B cell (primary cell): ENCODE data around the gene CHST15. TPM values are rescaled to one million over a fixed set of nuclear protein-coding genes. Genes with fewer than 3 reads are reported as not detected.

Source experiments
- ATAC-seq: fragments of 200-7000 bp; cut with Tn5 transposase; one replicate; pipeline ENCODE4 v1.10.0; 2021; ENCODE audit warnings: low read depth, mild to moderate bottlenecking, moderate number of reproducible peaks, moderate library complexity
- CTCF ChIA-PET: fragments of 350-600 bp; sonication (Branson Sonifier 250); formaldehyde crosslinking; loops from one replicate; lab custom pipeline; 2021; ENCODE audit warnings: antibody characterized with exemption, inconsistent platforms; lab: Charles Lee
- POLR2A ChIA-PET: fragments of 350-600 bp; sonication (Branson Sonifier 250); formaldehyde crosslinking; loops from one replicate; lab custom pipeline; 2021; ENCODE audit warnings: antibody characterized with exemption; lab: Charles Lee
- DNase-seq: peaks from one replicate; pipeline ENCODE4 v3.0.0; 2013
- H2AFZ ChIP-seq: 2 replicates; pipeline ENCODE4 v1.6.1; 2012; ENCODE audit warnings: mild to moderate bottlenecking, low read depth, low read length; ENCODE audit not compliant: insufficient read depth, poor library complexity, severe bottlenecking
- H3K27ac ChIP-seq, 2 donors: 1 replicate in 1 of 2; 2 replicates in 1 of 2; pipeline ENCODE4 v1.5.1; 2012 to 2013; ENCODE audit warnings: low read length in 2 of 2, mild to moderate bottlenecking in 2 of 2, moderate library complexity in 1 of 2
- H3K27me3 ChIP-seq, 4 experiments: fragments of 200-600 bp in 1 of 4; sonication (generic) in 1 of 4; replicated peaks in 1 of 4; 1 replicate in 2 of 4; 2 replicates in 2 of 4; pipeline versions ENCODE4 v1.6.1 to v1.7.0; 2013 to 2016; ENCODE audit warnings: low read length in 3 of 4, mild to moderate bottlenecking in 2 of 4, mixed read lengths in 1 of 4, moderate library complexity in 1 of 4; ENCODE audit not compliant: insufficient read depth in 4 of 4, control insufficient read depth in 3 of 4; ENCODE audit errors: control extremely low read depth in 1 of 4
- H3K36me3 ChIP-seq, 2 experiments: replicated peaks in 1 of 2; 1 replicate in 1 of 2; 2 replicates in 1 of 2; pipeline versions ENCODE4 v1.6.1 to v1.7.1; 2013; ENCODE audit warnings: low read length in 1 of 2; ENCODE audit not compliant: insufficient read depth in 2 of 2, control insufficient read depth in 1 of 2; ENCODE audit errors: control extremely low read depth in 1 of 2, extremely low read depth in 1 of 2
- H3K4me1 ChIP-seq, 2 donors: fragments of 200-600 bp in 1 of 2; sonication (generic) in 1 of 2; 1 replicate in 1 of 2; 2 replicates in 1 of 2; pipeline versions ENCODE4 v1.5.1 to v1.6.1; 2013 to 2017; ENCODE audit warnings: low read length in 2 of 2; ENCODE audit not compliant: control insufficient read depth in 2 of 2, insufficient read depth in 2 of 2
- H3K4me2 ChIP-seq: replicated peaks from 2 replicates; pipeline ENCODE3; 2012; ENCODE audit warnings: mild to moderate bottlenecking, low read depth, low read length; ENCODE audit not compliant: poor library complexity, severe bottlenecking
- H3K4me3 ChIP-seq, 5 experiments: fragments of 200-600 bp in 1 of 5; sonication (generic) in 1 of 5; 1 replicate in 3 of 5; 2 replicates in 2 of 5; pipeline versions ENCODE4 v1.5.1 to v1.7.0; 2011 to 2016; ENCODE audit warnings: low read length in 4 of 5, mild to moderate bottlenecking in 4 of 5, low read depth in 2 of 5, control low read depth in 1 of 5, moderate library complexity in 1 of 5; ENCODE audit not compliant: insufficient read depth in 1 of 5; ENCODE audit errors: control extremely low read depth in 1 of 5, extremely low read depth in 1 of 5
- H3K79me2 ChIP-seq: fragments of 200-600 bp; sonication (generic); one replicate; pipeline ENCODE4 v1.6.0; 2016; ENCODE audit warnings: low read length; ENCODE audit not compliant: control insufficient read depth, insufficient read depth
- H3K9ac ChIP-seq: fragments of 200-600 bp; sonication (generic); 2 replicates; pipeline ENCODE4 v1.6.1; 2017; ENCODE audit warnings: mild to moderate bottlenecking, low read length, moderate library complexity
- H3K9me3 ChIP-seq, 3 donors: one replicate each; pipeline versions ENCODE4 v1.6.1 to v1.7.1; 2013; ENCODE audit warnings: low read length in 2 of 3; ENCODE audit not compliant: control insufficient read depth in 2 of 3, insufficient read depth in 1 of 3; ENCODE audit errors: control extremely low read depth in 1 of 3
- H4K20me1 ChIP-seq: 2 replicates; pipeline ENCODE4 v1.6.0; 2012; ENCODE audit warnings: mild to moderate bottlenecking, low read length; ENCODE audit not compliant: insufficient read depth, control insufficient read depth, poor library complexity, severe bottlenecking
- H3K27ac Mint-ChIP-seq: one replicate; pipeline ENCODE4 v1.8.0; 2021; ENCODE audit warnings: mixed read lengths
- H3K27me3 Mint-ChIP-seq: one replicate; pipeline ENCODE4 v1.8.0; 2021; ENCODE audit warnings: mixed read lengths
- H3K4me1 Mint-ChIP-seq: one replicate; pipeline ENCODE4 v1.8.0; 2021; ENCODE audit warnings: mixed read lengths
- H3K4me3 Mint-ChIP-seq: one replicate; pipeline ENCODE4 v1.8.0; 2021; ENCODE audit warnings: mixed read lengths
- H3K9me3 Mint-ChIP-seq: one replicate; pipeline ENCODE4 v1.8.0; 2022; ENCODE audit warnings: mixed read lengths; ENCODE audit not compliant: insufficient read depth
- CTCF ChIP-seq: fragments of 200-600 bp; IDR thresholded peaks from one replicate; pipeline ENCODE4 v1.8.0; 2022; ENCODE audit warnings: antibody characterized with exemption, mild to moderate bottlenecking
- EZH2 ChIP-seq: IDR thresholded peaks from 2 replicates; pipeline ENCODE4 v1.6.1; 2012; ENCODE audit warnings: borderline replicate concordance, low read depth, mild to moderate bottlenecking, moderate library complexity, low read length; ENCODE audit not compliant: insufficient read depth, poor library complexity, severe bottlenecking
- WGBS: methylation state at CpG from one replicate; pipeline ENCODE4 v1.1.5; 2013; ENCODE audit warnings: missing lambda C conversion rate; ENCODE audit not compliant: insufficient coverage; 5-methylcytosine and 5-hydroxymethylcytosine counted together
- intact Hi-C: fragments of 100-400 bp; cut with micrococcal nuclease; formaldehyde crosslinking; loops from one replicate; pipeline ENCODE4 v1.10.0; 2022
- polyA plus RNA-seq: library from polyadenylated mRNA; depleted of rRNA; stranded (reverse); fragments of >200 nt; gene quantifications from 2 replicates; pipeline ENCODE4 v1.2.3, GENCODE V29; 2012
- total RNA-seq, 2 donors: library from RNA; stranded (reverse); fragments of 120-200 nt in 1 of 2; gene quantifications; 1 replicate in 1 of 2; 2 replicates in 1 of 2; pipeline versions ENCODE4 v1.2.3 to v1.2.4, GENCODE V29; 2013 to 2022

Gene CHST15
- total and polyA plus RNA-seq, 2 donors (not counting 1 experiment from before 2014, with no cell fraction given): 17.9 to 75.4 TPM

GRCh38 chr10:124128811-124129145 lies 35.4 kb upstream of the CHST15 start:
- Histone ChIP-seq H3K4me3 (no peak overlapping the region), H3K9me3 (no peaks in the 10 kb centered on the region), H3K27ac (no peak overlapping the region), H3K9ac (no peak overlapping the region), H3K4me2 (no peak overlapping the region), H3K4me1 (peaks cover 18 to 33% of the 10 kb centered on the region in 2 donors), H3K27me3 (no peaks in the 10 kb centered on the region), H3K36me3 (no peaks in the 10 kb centered on the region), H4K20me1 (no peaks in the 10 kb centered on the region), H3K79me2 (peaks cover 4% of the 10 kb centered on the region), H2AFZ (no peak overlapping the region)
- DNase-seq (no peak), ATAC-seq (no peak)
- POLR2A ChIA-PET: no interaction called here
- Mint-ChIP-seq H3K27me3 (no peaks in the 10 kb centered on the region), H3K9me3 (no peaks in the 10 kb centered on the region), H3K4me3 (no peak overlapping the region), H3K27ac (no peak overlapping the region), H3K4me1 (peaks cover 7% of the 10 kb centered on the region)
- CTCF ChIA-PET: no interaction called here
- TF ChIP-seq CTCF: no peak
- TF ChIP-seq EZH2: no peak
- intact Hi-C loops: no loop called here
- 95% methylated on average over 5 of the region's 5 CpGs for WGBS

- no peak overlapping the region for H3K27ac ChIP-seq
Observed at GRCh38 chr10:124127965-124128810, 34.8 kb upstream of the CHST15 start.

More at GRCh38 chr10:124127965-124128810, 34.8 kb upstream of the CHST15 start:
- CTCF ChIA-PET: interaction anchor here (2.6 kb wide), 1 partner anchor 36 kb away, joined by 16 read pairs; the partner anchor contains the start of gene CHST15
- POLR2A ChIA-PET: no interaction called here
- Histone ChIP-seq H2AFZ (no peak overlapping the region), H3K9ac (no peak overlapping the region), H3K27me3 (no peaks in the 10 kb centered on the region), H3K36me3 (no peaks in the 10 kb centered on the region), H3K4me1 (peaks cover 24 to 39% of the 10 kb centered on the region in 2 donors), H3K4me2 (no peak overlapping the region), H3K9me3 (no peaks in the 10 kb centered on the region), H3K79me2 (peaks cover 4% of the 10 kb centered on the region), H3K4me3 (no peak overlapping the region), H4K20me1 (no peaks in the 10 kb centered on the region)
- WGBS: 97% methylated on average over 10 of the region's 14 CpGs
- Mint-ChIP-seq H3K4me1 (peaks cover 7% of the 10 kb centered on the region), H3K4me3 (no peak overlapping the region), H3K9me3 (no peaks in the 10 kb centered on the region), H3K27me3 (no peaks in the 10 kb centered on the region), H3K27ac (no peak overlapping the region)
- DNase-seq (no peak), ATAC-seq (no peak)
- TF ChIP-seq CTCF: no peak
- TF ChIP-seq EZH2: no peak
- intact Hi-C loops: no loop called here
